ENCODE data around the gene TCF12.

Gene TCF12

DNA sequence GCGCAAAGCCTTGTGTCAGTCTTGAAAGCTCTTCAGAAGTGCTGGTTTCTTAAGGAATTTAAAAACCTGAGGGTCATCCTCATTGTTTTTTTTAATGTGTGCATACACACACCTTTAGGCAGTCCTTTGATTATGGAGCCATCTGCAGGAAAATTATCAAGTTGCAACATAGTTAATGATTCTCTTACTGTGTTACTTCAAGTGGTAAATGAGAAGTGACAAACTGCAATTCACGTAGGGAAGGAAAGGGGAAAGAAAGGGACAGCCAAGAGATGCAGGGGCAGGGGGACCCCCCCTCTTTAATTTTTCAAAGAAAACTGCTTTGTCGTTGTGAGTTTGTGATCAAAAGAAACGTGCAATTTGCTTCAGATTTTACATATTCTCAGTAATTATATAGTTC, 295.4 kb downstream of the TCF12 start:
- peak; percentile 31 for DNase-seq (ENCODE audit: extremely low read depth, low read depth)
- TF ChIP-seq, protein P1, sequence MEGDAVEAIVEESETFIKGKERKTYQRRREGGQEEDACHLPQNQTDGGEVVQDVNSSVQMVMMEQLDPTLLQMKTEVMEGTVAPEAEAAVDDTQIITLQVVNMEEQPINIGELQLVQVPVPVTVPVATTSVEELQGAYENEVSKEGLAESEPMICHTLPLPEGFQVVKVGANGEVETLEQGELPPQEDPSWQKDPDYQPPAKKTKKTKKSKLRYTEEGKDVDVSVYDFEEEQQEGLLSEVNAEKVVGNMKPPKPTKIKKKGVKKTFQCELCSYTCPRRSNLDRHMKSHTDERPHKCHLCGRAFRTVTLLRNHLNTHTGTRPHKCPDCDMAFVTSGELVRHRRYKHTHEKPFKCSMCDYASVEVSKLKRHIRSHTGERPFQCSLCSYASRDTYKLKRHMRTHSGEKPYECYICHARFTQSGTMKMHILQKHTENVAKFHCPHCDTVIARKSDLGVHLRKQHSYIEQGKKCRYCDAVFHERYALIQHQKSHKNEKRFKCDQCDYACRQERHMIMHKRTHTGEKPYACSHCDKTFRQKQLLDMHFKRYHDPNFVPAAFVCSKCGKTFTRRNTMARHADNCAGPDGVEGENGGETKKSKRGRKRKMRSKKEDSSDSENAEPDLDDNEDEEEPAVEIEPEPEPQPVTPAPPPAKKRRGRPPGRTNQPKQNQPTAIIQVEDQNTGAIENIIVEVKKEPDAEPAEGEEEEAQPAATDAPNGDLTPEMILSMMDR (IDR thresholded peaks at IDR 0.05; ENCODE audit: low read depth, low read length, missing control alignments): peak; percentile 30
- no peak overlapping the region for H3K4me3 ChIP-seq (replicated peaks; ENCODE audit: low read depth, low read length)

DNA sequence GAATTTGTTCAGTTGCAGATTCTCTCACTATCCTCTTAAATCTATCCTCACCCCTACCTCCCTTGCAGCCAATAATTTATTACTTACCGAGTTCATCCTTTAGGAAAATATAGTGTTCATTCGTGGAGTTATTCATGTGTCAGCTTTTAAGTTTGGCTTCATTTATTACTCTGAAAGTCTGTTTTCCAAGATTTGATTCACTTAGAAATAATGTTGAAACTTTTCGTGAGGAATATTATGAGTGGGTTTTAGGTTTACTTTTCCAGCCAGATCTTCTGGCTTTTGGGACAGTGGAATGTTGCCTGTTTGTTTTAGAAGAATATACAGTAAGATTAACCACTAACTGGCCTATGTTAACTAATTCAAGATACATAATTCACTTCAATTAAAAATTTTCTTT, 296.9 kb downstream of the TCF12 start:
- no peak for DNase-seq (ENCODE audit: extremely low read depth, low read depth)
- H3K4me3 ChIP-seq (replicated peaks; ENCODE audit: low read depth, low read length): no peak overlapping the region
- TF ChIP-seq, protein P1 (IDR thresholded peaks at IDR 0.05; ENCODE audit: low read depth, low read length, missing control alignments): no peak

DNA sequence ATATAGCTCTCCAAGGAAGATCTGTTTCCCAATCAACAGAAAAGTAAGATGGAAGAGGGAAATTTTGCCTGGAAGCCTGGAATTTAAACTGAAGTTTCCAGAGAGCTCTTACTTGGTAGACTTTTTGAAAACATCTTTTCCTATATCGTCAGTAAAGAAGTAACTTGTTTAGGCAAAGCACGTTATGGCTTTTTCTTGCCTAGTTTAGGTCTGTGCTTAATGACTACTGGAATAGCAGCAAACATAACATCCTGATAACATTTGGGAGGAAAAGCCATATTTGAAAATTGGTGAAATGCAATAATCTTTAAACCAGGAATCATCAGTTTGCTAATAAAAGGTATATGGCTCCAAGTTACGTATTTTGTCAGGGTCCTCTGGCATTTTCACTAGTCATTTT, 297.4 kb downstream of the TCF12 start:
- TF ChIP-seq, protein P1 (IDR thresholded peaks at IDR 0.05; ENCODE audit: low read depth, low read length, missing control alignments): no peak
- H3K4me3 ChIP-seq (replicated peaks; ENCODE audit: low read depth, low read length): no peak overlapping the region
- DNase-seq (ENCODE audit: extremely low read depth, low read depth): no peak

DNA sequence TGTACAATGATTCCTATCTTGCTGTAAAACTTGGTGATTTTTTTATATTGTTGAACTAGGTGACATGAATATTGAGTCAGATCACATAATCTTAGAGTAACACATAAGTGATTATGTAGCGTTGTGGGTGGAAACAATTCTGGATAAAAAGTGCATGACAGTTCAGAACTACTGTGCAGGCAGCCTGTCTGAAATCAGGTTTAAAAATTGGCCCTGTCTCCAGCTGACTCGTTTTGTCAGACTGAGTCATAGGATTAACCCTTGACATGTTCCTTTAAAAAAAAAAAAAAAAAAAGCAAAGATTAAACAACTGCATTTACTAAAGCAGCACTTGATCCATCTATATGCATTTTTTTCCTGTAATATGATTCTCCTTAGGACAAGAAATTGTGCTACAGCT, 297.8 kb downstream of the TCF12 start:
- no peak overlapping the region for H3K4me3 ChIP-seq (replicated peaks; ENCODE audit: low read depth, low read length)
- TF ChIP-seq, protein P1 (IDR thresholded peaks at IDR 0.05; ENCODE audit: low read depth, low read length, missing control alignments): no peak
- peak; percentile 54 for DNase-seq (ENCODE audit: extremely low read depth, low read depth)

DNA sequence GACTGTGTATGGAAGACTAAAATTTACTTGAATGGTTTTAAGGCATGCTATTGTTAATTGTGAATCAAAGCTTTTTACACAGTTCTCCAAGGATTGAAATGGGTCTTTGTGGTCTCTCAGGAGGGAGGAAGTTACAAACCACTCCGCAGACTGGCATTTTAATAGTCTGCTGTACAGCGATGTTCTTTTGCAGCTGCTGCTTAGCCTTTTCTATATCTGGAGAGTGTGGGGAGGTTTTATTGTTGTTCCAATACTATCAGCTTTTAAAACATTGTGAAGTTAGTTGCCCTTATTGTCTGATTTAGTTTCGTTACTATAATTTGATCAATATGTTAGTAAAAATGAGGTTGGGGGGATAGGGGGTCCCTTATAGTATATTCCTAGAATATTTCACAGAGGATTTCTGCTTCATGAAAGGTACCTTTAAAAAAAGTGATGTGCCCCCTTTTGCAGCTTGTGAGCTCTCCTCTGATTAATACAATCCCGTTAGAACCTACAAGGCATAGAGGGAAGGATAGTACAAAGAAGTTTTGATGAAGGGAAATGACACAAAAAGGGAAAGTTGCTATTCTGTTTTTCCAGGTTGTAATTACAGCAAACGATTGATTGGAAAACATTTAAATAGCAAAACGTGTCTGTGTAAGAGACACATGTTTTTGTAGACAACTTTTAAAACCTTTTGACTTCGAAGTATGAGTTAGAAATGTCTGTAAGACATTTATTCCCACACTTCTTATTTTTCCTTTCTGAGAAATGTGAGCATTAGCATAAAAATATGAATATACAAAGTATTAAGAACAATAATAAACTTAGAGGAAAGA, 299.5 kb downstream of the TCF12 start:
- TF ChIP-seq, protein P1 (IDR thresholded peaks at IDR 0.05; ENCODE audit: low read depth, low read length, missing control alignments): no peak
- DNase-seq (ENCODE audit: extremely low read depth, low read depth): no peak
- no peak overlapping the region for H3K4me3 ChIP-seq (replicated peaks; ENCODE audit: low read depth, low read length)

DNA sequence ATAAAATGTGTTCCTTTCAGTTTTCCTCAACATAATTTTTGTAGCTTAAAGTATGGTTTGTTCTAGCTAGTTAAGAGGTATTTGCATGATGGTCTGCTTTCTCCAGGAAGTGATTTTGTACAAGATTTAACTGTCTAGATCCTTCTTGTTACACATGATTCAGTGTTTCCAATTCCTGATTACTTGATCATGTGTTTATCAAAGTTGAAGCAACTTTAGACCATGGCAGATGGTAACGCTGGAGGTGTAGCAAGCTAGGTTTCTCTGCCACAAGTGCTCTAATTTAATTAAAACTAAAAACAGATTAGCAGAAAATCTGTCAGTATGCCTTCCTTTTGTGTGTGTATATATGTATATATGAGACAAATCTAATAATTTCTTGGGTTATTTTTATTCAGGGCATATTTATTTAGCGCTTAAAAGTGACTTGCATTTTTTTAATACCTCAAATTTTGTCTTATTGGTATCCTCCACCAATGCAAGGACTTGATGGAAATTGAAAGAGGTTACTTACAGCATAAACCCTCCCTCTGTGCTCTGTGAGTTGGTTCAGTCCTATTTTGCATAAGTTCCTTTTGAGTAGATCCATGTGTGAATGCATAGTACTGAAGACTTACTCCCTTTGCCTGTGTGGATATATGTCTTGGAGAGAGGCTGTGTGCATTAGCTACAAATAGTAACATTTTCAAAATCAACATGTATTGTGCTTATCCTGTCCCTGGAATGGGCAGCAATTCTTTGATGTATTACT, 300.6 kb downstream of the TCF12 start:
- H3K4me3 ChIP-seq (replicated peaks; ENCODE audit: low read depth, low read length): peak overlapping the region; percentile 56
- TF ChIP-seq, protein P1 (IDR thresholded peaks at IDR 0.05; ENCODE audit: low read depth, low read length, missing control alignments): no peak
- DNase-seq (ENCODE audit: extremely low read depth, low read depth): peak; percentile 99

Measured in HFF-Myc (cell line).